Middle frontal gyrus (tissue), 1 donor: ENCODE results near the gene NLRX1.
"Not testable (repeated sequence)": the region's sequence is repeated elsewhere in the genome, so short reads cannot be mapped to it uniquely, and the experiment has no call there.

Experiments used
- DNase-seq: peaks from one replicate; pipeline ENCODE4 v3.0.0-alpha.2; 2015; ENCODE audit warnings: low spot score; ENCODE audit errors: extremely low spot score

NLRX1 gene

GRCh38 chr11:119206511-119207414 is 38.2 kb downstream of the NLRX1 start:
- no peak for DNase-seq

- DNase-seq: no peak
Measured at GRCh38 chr11:119207415-119207960, 39.0 kb downstream of the NLRX1 start.

GRCh38 chr11:119209186-119209585 is 40.7 kb downstream of the NLRX1 start:
- DNase-seq: no peak

GRCh38 chr11:119210050-119210449 is 41.5 kb downstream of the NLRX1 start:
- DNase-seq: no peak

GRCh38 chr11:119218141-119218878 is 49.8 kb downstream of the NLRX1 start:
- DNase-seq: no peak

GRCh38 chr11:119222308-119222707 is 53.8 kb downstream of the NLRX1 start:
- DNase-seq: no peak

- no peak for DNase-seq
Measured at GRCh38 chr11:119222891-119223290, 54.4 kb downstream of the NLRX1 start.

- no peak for DNase-seq
Measured at GRCh38 chr11:119223856-119224255, 55.3 kb downstream of the NLRX1 start.

- DNase-seq: not testable (repeated sequence)
Measured at GRCh38 chr11:119228535-119229287, 60.2 kb downstream of the NLRX1 start.

GRCh38 chr11:119229288-119229672 is 60.8 kb downstream of the NLRX1 start:
- DNase-seq: no peak

GRCh38 chr11:119229741-119230140 is 61.2 kb downstream of the NLRX1 start:
- DNase-seq: no peak
